LNCaP clone FGC (cell line): ENCODE measurements around the gene DLST.

Experiments
- DNase-seq: peaks from one replicate; pipeline ENCODE4 v3.0.0-alpha.2; 2011; ENCODE audit warnings: low read depth
- H3K4me3 ChIP-seq: 2 replicates; pipeline ENCODE4 v1.5.1; 2011; ENCODE audit warnings: mild to moderate bottlenecking, low read depth, low read length, control low read depth
- CTCF ChIP-seq: IDR thresholded peaks from 2 replicates; pipeline ENCODE4 v1.5.1; 2012; ENCODE audit warnings: mild to moderate bottlenecking; ENCODE audit not compliant: control insufficient read depth, insufficient read depth; ENCODE audit errors: extremely low read depth

Gene DLST

GRCh38 chr14:74840603-74841030, 41.1 kb upstream of the DLST start:
- H3K4me3 ChIP-seq = no peak overlapping the region
- no peak for DNase-seq
- TF ChIP-seq CTCF = no peak

- H3K4me3 ChIP-seq = no peak overlapping the region
Measured at GRCh38 chr14:74841230-74842207, 40.2 kb upstream of the DLST start.

GRCh38 chr14:74843653-74844052, 38.1 kb upstream of the DLST start:
- TF ChIP-seq CTCF = no peak
- H3K4me3 ChIP-seq = no peak overlapping the region
- DNase-seq = no peak

More at GRCh38 chr14:74841230-74842207, 40.2 kb upstream of the DLST start:
- DNase-seq = no peak
- TF ChIP-seq CTCF = no peak

- no peak for DNase-seq
- H3K4me3 ChIP-seq = no peak overlapping the region
- no peak for TF ChIP-seq CTCF
Measured at GRCh38 chr14:74846168-74846567, 35.5 kb upstream of the DLST start.

GRCh38 chr14:74846968-74847665, 34.6 kb upstream of the DLST start:
- DNase-seq = no peak
- TF ChIP-seq CTCF = no peak
- H3K4me3 ChIP-seq = no peak overlapping the region

- no peak for DNase-seq
- no peak for TF ChIP-seq CTCF
- H3K4me3 ChIP-seq = no peak overlapping the region
Measured at GRCh38 chr14:74848768-74849167, 32.9 kb upstream of the DLST start.
